GM23248 (cell line): ENCODE data around the gene PSMB4. TPM values are rescaled to one million over a fixed set of nuclear protein-coding genes. Genes with fewer than 3 reads are reported as not detected.
A peak's percentile ranks its signal among the peaks of the same experiment; 100 is the strongest.
"Not testable (repeated sequence)": the region's sequence is repeated elsewhere in the genome, so short reads cannot be mapped to it uniquely, and the experiment has no call there.

ENCODE experiments used
- DNase-seq: peaks from one replicate; pipeline ENCODE4 v3.0.0-alpha.2; 2015
- H2AFZ ChIP-seq: fragments of 200-600 bp; sonication (generic); 2 replicates; pipeline ENCODE4 v1.6.1; 2016; ENCODE audit warnings: antibody characterized with exemption
- H3F3A ChIP-seq: fragments of 200-600 bp; sonication (generic); 2 replicates; pipeline ENCODE4 v1.6.1; 2016; ENCODE audit warnings: mild to moderate bottlenecking, antibody characterized with exemption, mixed run types; ENCODE audit not compliant: insufficient read depth
- H3K27ac ChIP-seq: fragments of 200-600 bp; sonication (generic); 2 replicates; pipeline ENCODE4 v1.5.1; 2016; ENCODE audit warnings: mild to moderate bottlenecking
- H3K27me3 ChIP-seq: fragments of 200-600 bp; sonication (generic); replicated peaks from 2 replicates; pipeline ENCODE4 v1.6.1; 2016; ENCODE audit warnings: mild to moderate bottlenecking; ENCODE audit not compliant: insufficient read depth
- H3K36me3 ChIP-seq: fragments of 200-600 bp; sonication (generic); 2 replicates; pipeline ENCODE4 v1.6.1; 2016; ENCODE audit warnings: low read depth, mild to moderate bottlenecking
- H3K4me1 ChIP-seq: fragments of 200-600 bp; sonication (generic); 2 replicates; pipeline ENCODE4 v1.6.1; 2016; ENCODE audit warnings: mild to moderate bottlenecking; ENCODE audit not compliant: insufficient read depth
- H3K4me2 ChIP-seq: fragments of 200-600 bp; sonication (generic); one replicate; pipeline ENCODE4 v1.6.1; 2016; ENCODE audit warnings: mild to moderate bottlenecking; ENCODE audit not compliant: unreplicated experiment
- H3K4me3 ChIP-seq: fragments of 200-600 bp; sonication (generic); 2 replicates; pipeline ENCODE4 v1.5.1; 2016; ENCODE audit warnings: mild to moderate bottlenecking
- H3K79me2 ChIP-seq: fragments of 200-600 bp; sonication (generic); 2 replicates; pipeline ENCODE4 v1.6.1; 2016; ENCODE audit warnings: mild to moderate bottlenecking; ENCODE audit not compliant: insufficient read depth
- H3K9ac ChIP-seq: fragments of 200-600 bp; sonication (generic); 2 replicates; pipeline ENCODE4 v1.6.1; 2016; ENCODE audit warnings: mild to moderate bottlenecking
- H3K9me2 ChIP-seq: fragments of 200-600 bp; sonication (generic); 2 replicates; pipeline ENCODE4 v1.6.1; 2016; ENCODE audit warnings: mixed run types, mild to moderate bottlenecking, moderate library complexity; ENCODE audit not compliant: insufficient read depth
- H3K9me3 ChIP-seq: fragments of 200-600 bp; sonication (generic); one replicate; pipeline ENCODE4 v1.6.1; 2017; ENCODE audit warnings: low read depth
- H4K20me1 ChIP-seq: fragments of 200-600 bp; sonication (generic); 2 replicates; pipeline ENCODE4 v1.6.0; 2016; ENCODE audit not compliant: insufficient read depth
- EZH2 ChIP-seq: fragments of 200-600 bp; sonication (generic); IDR thresholded peaks from 2 replicates; pipeline ENCODE4 v1.6.1; 2018; ENCODE audit warnings: antibody characterized with exemption, mild to moderate bottlenecking; ENCODE audit not compliant: insufficient read depth, poor library complexity, severe bottlenecking
- EZH2phosphoT487 ChIP-seq: fragments of 200-600 bp; sonication (generic); IDR thresholded peaks from 2 replicates; pipeline ENCODE4 v1.6.1; 2018; ENCODE audit warnings: antibody characterized with exemption, moderate library complexity, mild to moderate bottlenecking, low read depth; ENCODE audit not compliant: insufficient read depth
- WGBS, 2 experiments: methylation state at CpG; one replicate each; pipeline ENCODE4 v1.1.6; 2015 to 2017; ENCODE audit warnings: low lambda C conversion rate in 2 of 2, low coverage in 1 of 2; ENCODE audit errors: missing lambda C conversion rate in 2 of 2; 5-methylcytosine and 5-hydroxymethylcytosine counted together
- in situ Hi-C: fragments of 300-500 bp; cut with MboI; formaldehyde crosslinking; loops from 2 replicates; pipeline ENCODE4 v1.15.0; 2020
- polyA plus RNA-seq: library from polyadenylated mRNA; unstranded; fragments of >200 nt; fragmentation: Nextera tagmentation; extraction: Ambion mirVana; gene quantifications from 2 replicates; pipeline ENCODE4 v1.2.1, GENCODE V29; 2016
- total RNA-seq: library from RNA; depleted of rRNA; stranded (reverse); fragments of >200 nt; shearing (Covaris generic); gene quantifications from 2 replicates; pipeline ENCODE4 v1.2.3, GENCODE V29; 2014

Gene PSMB4
- total and polyA plus RNA-seq, 2 experiments from 2014 or later = 193 to 262 TPM

DNA sequence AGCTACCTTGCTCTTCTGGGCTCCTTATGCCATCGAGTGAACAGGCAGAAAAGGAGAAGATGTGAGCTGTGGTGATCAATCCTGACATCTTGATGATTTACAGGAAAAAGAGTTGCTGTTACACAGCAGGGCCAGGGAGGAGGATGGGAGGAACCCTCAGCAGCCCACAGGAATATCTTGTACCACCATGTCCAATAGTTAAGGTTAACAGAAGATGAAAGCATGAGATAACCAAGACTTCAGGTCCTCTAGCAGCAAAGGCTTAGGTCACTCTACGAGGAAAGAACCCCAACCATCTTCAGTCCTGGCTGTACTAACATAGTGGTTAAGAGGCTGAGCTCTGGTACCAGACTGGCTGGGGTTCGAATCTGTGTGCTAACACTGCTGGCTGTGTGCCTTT is 14.8 kb upstream of the PSMB4 start:
- in situ Hi-C loops = no loop called here
- Histone ChIP-seq H3K27me3 (no peaks in the 10 kb centered on the region), H3F3A (no peaks in the 10 kb centered on the region), H3K4me2 (no peak overlapping the region), H3K4me1 (no peaks in the 10 kb centered on the region), H3K79me2 (no peaks in the 10 kb centered on the region), H3K9me3 (no peaks in the 10 kb centered on the region), H3K27ac (no peak overlapping the region), H3K9ac (no peak overlapping the region), H3K9me2 (no peaks in the 10 kb centered on the region), H2AFZ (no peak overlapping the region), H3K36me3 (no peaks in the 10 kb centered on the region), H4K20me1 (no peaks in the 10 kb centered on the region), H3K4me3 (no peak overlapping the region)
- TF ChIP-seq EZH2phosphoT487 (no peak), EZH2 (no peak)
- no peak for DNase-seq
- WGBS, 2 experiments = 49 to 63% methylated on average over 3 of the region's 3 CpGs

GRCh38 chr1:151386002-151386401 is 13.4 kb upstream of the PSMB4 start:
- H3K9me2 ChIP-seq = no peaks in the 10 kb centered on the region
- H3K9me3 ChIP-seq = no peaks in the 10 kb centered on the region
- H3K9ac ChIP-seq = no peak overlapping the region
- DNase-seq = no peak
- H3K4me2 ChIP-seq = no peak overlapping the region
- H3K4me3 ChIP-seq = no peak overlapping the region
- H3K27me3 ChIP-seq = no peaks in the 10 kb centered on the region
- in situ Hi-C loops = no loop called here
- no peaks in the 10 kb centered on the region for H3K4me1 ChIP-seq
- no peak overlapping the region for H2AFZ ChIP-seq
- no peaks in the 10 kb centered on the region for H4K20me1 ChIP-seq
- no peak for TF ChIP-seq EZH2phosphoT487
- no peak for TF ChIP-seq EZH2
- H3K27ac ChIP-seq = no peak overlapping the region
- 33 to 41% methylated on average over 2 of the region's 2 CpGs for WGBS, 2 experiments
- no peaks in the 10 kb centered on the region for H3K36me3 ChIP-seq
- H3K79me2 ChIP-seq = no peaks in the 10 kb centered on the region
- H3F3A ChIP-seq = no peaks in the 10 kb centered on the region

GRCh38 chr1:151390221-151391078 is 8.9 kb upstream of the PSMB4 start:
- H3K27me3 ChIP-seq, H3K4me2 ChIP-seq, H2AFZ ChIP-seq, H4K20me1 ChIP-seq, H3K27ac ChIP-seq, H3K79me2 ChIP-seq, H3K9ac ChIP-seq, DNase-seq, in situ Hi-C loops, H3F3A ChIP-seq, H3K9me2 ChIP-seq, H3K36me3 ChIP-seq, H3K4me1 ChIP-seq, H3K9me3 ChIP-seq, H3K4me3 ChIP-seq: not testable (repeated sequence)
- 83 to 86% methylated on average over 22 of the region's 22 CpGs for WGBS, 2 experiments

GRCh38 chr1:151391079-151391563 is 8.3 kb upstream of the PSMB4 start:
- Histone ChIP-seq H3K4me1 (no peaks in the 10 kb centered on the region), H3K9ac (no peak overlapping the region), H3K4me3 (no peak overlapping the region), H4K20me1 (no peaks in the 10 kb centered on the region), H3K79me2 (no peaks in the 10 kb centered on the region), H3K9me2 (no peaks in the 10 kb centered on the region), H3K4me2 (no peak overlapping the region), H3K27me3 (no peaks in the 10 kb centered on the region), H3K9me3 (no peaks in the 10 kb centered on the region), H3K36me3 (no peaks in the 10 kb centered on the region), H3K27ac (no peak overlapping the region), H3F3A (no peaks in the 10 kb centered on the region), H2AFZ (no peak overlapping the region)
- in situ Hi-C loops = no loop called here
- DNase-seq = no peak
- WGBS, 2 experiments = 62 to 64% methylated on average over 3 of the region's 3 CpGs
- TF ChIP-seq EZH2phosphoT487 (no peak), EZH2 (no peak)

GRCh38 chr1:151393583-151393982 is 5.8 kb upstream of the PSMB4 start:
- TF ChIP-seq EZH2 = no peak
- TF ChIP-seq EZH2phosphoT487 = no peak
- no peak overlapping the region for H3K4me2 ChIP-seq
- no peak overlapping the region for H3K27ac ChIP-seq
- no peak overlapping the region for H3K9ac ChIP-seq
- H4K20me1 ChIP-seq = no peaks in the 10 kb centered on the region
- no peaks in the 10 kb centered on the region for H3K9me2 ChIP-seq
- H3K9me3 ChIP-seq = no peaks in the 10 kb centered on the region
- no peaks in the 10 kb centered on the region for H3K4me1 ChIP-seq
- H3K36me3 ChIP-seq = no peaks in the 10 kb centered on the region
- in situ Hi-C loops = no loop called here
- no peaks in the 10 kb centered on the region for H3F3A ChIP-seq
- no peaks in the 10 kb centered on the region for H3K79me2 ChIP-seq
- DNase-seq = no peak
- no peak overlapping the region for H2AFZ ChIP-seq
- no peaks in the 10 kb centered on the region for H3K27me3 ChIP-seq
- no peak overlapping the region for H3K4me3 ChIP-seq

- in situ Hi-C loops, H3K9me2 ChIP-seq, H3K36me3 ChIP-seq, H3K27ac ChIP-seq, H3K4me2 ChIP-seq, H3K4me3 ChIP-seq, H3K9ac ChIP-seq, H4K20me1 ChIP-seq, H3K9me3 ChIP-seq, H3K27me3 ChIP-seq, H2AFZ ChIP-seq: not testable (repeated sequence)
- Histone ChIP-seq H3K4me1 (peaks cover 12% of the 10 kb centered on the region), H3F3A (peaks cover 13% of the 10 kb centered on the region; the same call in 1 of the 2 replicates), H3K79me2 (peaks cover 19% of the 10 kb centered on the region)
- WGBS, 2 experiments = 75% methylated on average over 5 of the region's 5 CpGs
- peak; percentile 6 for DNase-seq
These were observed 3.1 kb upstream of the PSMB4 start for GRCh38 chr1:151396265-151396664.
